ENCODE data around the gene MTCH1.

The MTCH1 gene, protein sequence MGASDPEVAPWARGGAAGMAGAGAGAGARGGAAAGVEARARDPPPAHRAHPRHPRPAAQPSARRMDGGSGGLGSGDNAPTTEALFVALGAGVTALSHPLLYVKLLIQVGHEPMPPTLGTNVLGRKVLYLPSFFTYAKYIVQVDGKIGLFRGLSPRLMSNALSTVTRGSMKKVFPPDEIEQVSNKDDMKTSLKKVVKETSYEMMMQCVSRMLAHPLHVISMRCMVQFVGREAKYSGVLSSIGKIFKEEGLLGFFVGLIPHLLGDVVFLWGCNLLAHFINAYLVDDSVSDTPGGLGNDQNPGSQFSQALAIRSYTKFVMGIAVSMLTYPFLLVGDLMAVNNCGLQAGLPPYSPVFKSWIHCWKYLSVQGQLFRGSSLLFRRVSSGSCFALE

GRCh38 chr6:36985808-36986703 lies at the start of gene MTCH1:
Gene MTCH1, minus strand, starts transcription at chr6:36986196. Its CDS starts 23 bp downstream, at chr6:36986173.
- peak; percentile 93 to 96 for DNase-seq
- no peak for TF ChIP-seq GATA1 (IDR thresholded peaks at IDR 0.05; ENCODE audit: low read depth, low read length)
- peak; percentile 93 for TF ChIP-seq POLR2A (IDR thresholded peaks at IDR 0.05; ENCODE audit: low read length)

DNA sequence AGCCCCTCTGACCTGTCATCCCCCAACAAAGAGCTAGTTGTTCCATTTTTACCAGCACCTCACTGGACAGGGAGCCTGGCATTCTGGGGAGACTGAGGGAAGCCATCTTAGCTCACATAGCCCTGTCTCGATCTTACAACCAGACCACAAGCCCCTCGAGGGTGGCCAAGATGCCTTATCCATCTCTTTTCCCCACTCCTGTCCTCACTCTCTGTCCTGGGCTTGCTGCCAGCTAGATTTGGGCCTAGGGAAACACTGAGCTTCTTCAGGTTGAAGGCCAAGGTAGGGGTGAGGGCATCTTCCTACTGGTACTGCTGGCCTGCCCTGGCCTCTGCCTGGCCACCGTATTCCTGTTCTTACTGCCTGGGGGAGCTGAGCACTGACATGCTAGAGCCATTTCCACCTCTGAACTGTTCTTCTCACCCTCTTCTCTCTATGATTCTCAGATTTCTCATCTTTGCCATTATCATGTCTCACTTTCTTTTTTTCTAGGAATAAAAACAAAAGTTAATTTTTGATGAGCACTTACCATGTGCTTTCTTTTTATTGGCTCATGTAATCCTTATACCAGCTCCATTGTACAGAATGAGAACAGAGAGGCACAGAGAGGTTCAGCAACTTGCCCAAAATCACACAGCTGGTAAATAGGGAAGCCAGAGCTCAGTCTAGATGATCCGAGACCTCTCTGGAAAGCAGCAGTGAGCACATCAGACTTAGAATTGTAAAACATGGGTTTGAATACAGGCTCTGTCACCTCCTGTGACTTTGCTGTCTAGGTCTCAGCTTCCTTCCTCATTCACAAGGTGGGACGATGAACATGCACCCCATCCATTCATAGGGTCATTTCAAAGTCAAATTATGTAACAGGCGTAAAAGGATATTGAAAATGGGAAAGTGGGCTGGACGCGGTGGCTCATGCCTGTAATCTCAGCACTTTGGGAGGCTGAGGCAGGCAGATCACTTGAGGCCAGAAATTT lies 48.1 kb upstream of the MTCH1 start:
- DNase-seq: no peak
- TF ChIP-seq POLR2A (IDR thresholded peaks at IDR 0.05; ENCODE audit: low read length) (no peak), GATA1 (IDR thresholded peaks at IDR 0.05; ENCODE audit: low read depth, low read length) (no peak)

GRCh38 chr6:37033255-37033654 lies 47.3 kb upstream of the MTCH1 start:
- peak in 1 of 2 experiments; percentile 25 for DNase-seq
- TF ChIP-seq POLR2A (IDR thresholded peaks at IDR 0.05; ENCODE audit: low read length) (no peak), GATA1 (IDR thresholded peaks at IDR 0.05; ENCODE audit: low read depth, low read length) (no peak)

GRCh38 chr6:37032239-37032638 lies 46.2 kb upstream of the MTCH1 start:
- no peak for TF ChIP-seq POLR2A (IDR thresholded peaks at IDR 0.05; ENCODE audit: low read length)
- TF ChIP-seq GATA1 (IDR thresholded peaks at IDR 0.05; ENCODE audit: low read depth, low read length): no peak
- DNase-seq: no peak

- peak in 1 of 2 experiments; percentile 28 for DNase-seq
- TF ChIP-seq GATA1 (IDR thresholded peaks at IDR 0.05; ENCODE audit: low read depth, low read length) (no peak), POLR2A (IDR thresholded peaks at IDR 0.05; ENCODE audit: low read length) (no peak)
These were observed 44.6 kb upstream of the MTCH1 start for GRCh38 chr6:37030599-37030998.

GRCh38 chr6:37029249-37029971 lies 43.4 kb upstream of the MTCH1 start:
- DNase-seq: peak; percentile 90 to 91
- TF ChIP-seq GATA1 (IDR thresholded peaks at IDR 0.05; ENCODE audit: low read depth, low read length): no peak
- TF ChIP-seq POLR2A (IDR thresholded peaks at IDR 0.05; ENCODE audit: low read length): no peak

DNA sequence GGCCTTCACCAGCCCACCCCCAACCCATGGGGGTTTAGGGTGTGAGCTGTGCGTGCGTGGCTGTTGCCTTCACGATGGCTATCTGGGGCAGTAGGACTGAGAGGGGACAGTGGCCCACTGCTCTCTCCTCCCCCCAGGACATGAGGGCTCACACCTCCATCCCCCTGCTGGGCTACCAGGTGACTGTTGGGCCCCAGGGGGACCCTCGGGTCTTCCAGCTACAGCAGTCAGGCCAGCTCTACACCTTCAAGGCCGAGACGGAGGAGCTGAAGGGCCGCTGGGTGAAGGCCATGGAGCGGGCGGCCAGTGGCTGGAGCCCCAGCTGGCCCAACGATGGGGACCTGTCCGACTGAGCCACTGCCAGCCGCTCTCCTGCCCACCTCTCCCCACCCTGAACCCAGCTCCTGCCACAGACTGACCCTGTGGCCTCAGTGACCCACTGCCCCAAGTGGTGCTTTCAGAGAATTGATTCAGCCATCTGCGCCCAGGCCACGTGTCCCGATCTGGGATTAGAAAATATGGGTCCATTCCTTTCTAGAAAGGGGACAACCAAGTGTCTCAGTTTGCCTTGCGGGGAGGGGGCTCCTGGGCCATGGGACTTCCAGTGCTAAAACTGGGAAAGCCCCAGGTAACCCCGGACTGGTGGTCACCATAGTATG lies 41.9 kb upstream of the MTCH1 start:
- no peak for TF ChIP-seq GATA1 (IDR thresholded peaks at IDR 0.05; ENCODE audit: low read depth, low read length)
- TF ChIP-seq POLR2A (IDR thresholded peaks at IDR 0.05; ENCODE audit: low read length): no peak
- no peak for DNase-seq

DNA sequence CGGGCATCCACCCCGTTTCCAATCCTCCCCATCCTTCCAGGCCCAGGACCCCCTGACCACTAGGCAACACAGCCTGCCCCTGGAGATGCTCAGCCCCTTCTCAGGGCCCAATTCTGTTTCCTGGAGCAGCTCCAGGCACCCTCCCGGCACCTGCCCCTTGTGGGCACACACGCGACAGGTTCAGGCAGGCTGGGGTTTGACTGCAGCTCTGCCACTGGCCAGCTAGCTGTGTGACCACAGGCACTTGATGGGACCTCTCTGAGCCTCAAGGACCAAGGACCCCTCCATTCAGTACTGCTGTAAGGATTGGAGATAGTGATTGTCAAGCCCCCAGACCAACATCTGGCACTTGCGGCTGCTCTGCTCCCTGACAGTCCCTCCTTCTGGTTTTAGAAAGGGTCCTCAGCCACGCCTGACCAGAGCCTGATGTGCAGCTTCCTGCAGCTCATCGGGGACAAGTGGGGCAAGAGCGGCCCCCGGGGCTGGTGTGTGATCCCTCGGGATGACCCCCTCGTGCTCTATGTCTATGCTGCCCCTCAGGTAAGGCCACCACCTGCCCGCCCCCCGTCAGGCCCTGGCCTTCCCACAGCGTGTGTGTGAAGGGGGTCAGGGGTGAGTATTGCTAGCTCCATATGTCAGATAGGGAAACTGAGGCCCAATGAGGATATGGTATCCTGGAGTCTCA lies 41.2 kb upstream of the MTCH1 start:
- TF ChIP-seq POLR2A (IDR thresholded peaks at IDR 0.05; ENCODE audit: low read length) (no peak), GATA1 (IDR thresholded peaks at IDR 0.05; ENCODE audit: low read depth, low read length) (no peak)
- peak in 1 of 2 experiments; percentile 40 for DNase-seq

GRCh38 chr6:37025621-37026466 lies 39.8 kb upstream of the MTCH1 start:
- TF ChIP-seq POLR2A (IDR thresholded peaks at IDR 0.05; ENCODE audit: low read length) (no peak), GATA1 (IDR thresholded peaks at IDR 0.05; ENCODE audit: low read depth, low read length) (no peak)
- DNase-seq: no peak

DNA sequence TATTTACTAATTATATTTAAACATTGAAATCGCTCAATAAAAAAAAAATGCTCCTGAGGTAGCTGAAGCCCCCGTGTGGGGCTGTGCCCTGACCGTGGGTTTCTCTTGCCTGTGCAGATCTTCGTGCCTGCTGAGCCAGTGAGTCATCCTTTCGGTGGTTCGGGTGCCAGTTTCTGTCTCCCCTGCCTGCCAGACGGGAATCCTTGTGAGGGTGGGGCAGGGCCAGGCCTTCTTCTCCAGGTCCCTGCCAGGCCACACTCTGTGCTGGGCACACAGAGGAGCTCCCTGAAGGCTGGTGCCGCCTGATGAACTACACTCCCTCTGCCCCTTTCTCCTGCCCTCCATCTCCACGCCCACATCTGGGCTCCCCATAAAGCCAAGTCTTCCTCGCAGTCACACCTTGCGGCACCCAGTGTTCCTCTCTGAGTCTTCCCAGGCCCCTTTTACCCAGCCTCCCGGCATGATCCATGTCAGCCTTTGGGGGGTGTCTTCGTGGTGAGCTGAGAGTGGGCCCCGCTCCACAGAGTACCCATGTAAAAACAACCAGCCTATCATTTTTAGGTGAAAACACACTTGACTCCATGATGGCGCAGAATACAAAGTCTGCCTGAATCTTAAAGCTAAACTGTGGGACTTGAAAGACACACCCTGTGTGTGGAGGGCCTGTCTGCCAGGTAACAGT lies 38.8 kb upstream of the MTCH1 start:
- TF ChIP-seq GATA1 (IDR thresholded peaks at IDR 0.05; ENCODE audit: low read depth, low read length) (no peak), POLR2A (IDR thresholded peaks at IDR 0.05; ENCODE audit: low read length) (no peak)
- no peak for DNase-seq
